GM12892 (cell line): ENCODE results near the gene CELF2.

Experiments used
- POLR2A ChIP-seq: IDR thresholded peaks from 2 replicates; pipeline ENCODE4 v1.6.1; 2011; ENCODE audit warnings: low read depth, low read length, control low read depth
- POLR2AphosphoS5 ChIP-seq: IDR thresholded peaks from 2 replicates; pipeline ENCODE4 v1.6.1; 2011; ENCODE audit warnings: low read depth, low read length, control low read depth
- TAF1 ChIP-seq: IDR thresholded peaks from 2 replicates; pipeline ENCODE4 v1.6.1; 2011; ENCODE audit warnings: low read depth, mild to moderate bottlenecking, control low read depth, low read length, borderline replicate concordance

GRCh38 chr10:11194859-11195586 is 177.4 kb downstream of the CELF2 start:
- TF ChIP-seq POLR2A (no peak), POLR2AphosphoS5 (no peak), TAF1 (no peak)
